Heart right ventricle (tissue), 16 donors: ENCODE results near the gene BTBD9. TPM values are rescaled to one million over a fixed set of nuclear protein-coding genes. Genes with fewer than 3 reads are reported as not detected.

Source experiments
- ATAC-seq, 8 donors: fragments of 200-7000 bp; cut with Tn5 transposase; one replicate each; pipeline ENCODE4 v1.9.1; 2020; ENCODE audit warnings: mild to moderate bottlenecking in 8 of 8, moderate library complexity in 8 of 8, moderate number of reproducible peaks in 1 of 8
- DNase-seq, 2 donors: peaks; one replicate each; pipeline ENCODE4 v3.0.0-alpha.2; 2020
- H3K27ac ChIP-seq, 10 donors: fragments of 200-600 bp; sonication (generic) in 2 of 10; one replicate each; pipeline versions ENCODE4 v1.5.0 to v1.8.0; 2020 to 2022; ENCODE audit warnings: mild to moderate bottlenecking in 3 of 10
- H3K27me3 ChIP-seq, 7 donors: fragments of 200-600 bp; one replicate each; pipeline ENCODE4 v1.8.0; 2021 to 2022; ENCODE audit warnings: mild to moderate bottlenecking in 2 of 7
- H3K36me3 ChIP-seq, 9 donors: fragments of 200-600 bp; sonication (generic) in 1 of 9; one replicate each; pipeline versions ENCODE4 v1.5.0 to v1.8.0; 2020 to 2022; ENCODE audit warnings: mild to moderate bottlenecking in 2 of 9
- H3K4me1 ChIP-seq, 9 donors: fragments of 200-600 bp; sonication (generic) in 1 of 9; one replicate each; pipeline versions ENCODE4 v1.5.0 to v1.8.0; 2020 to 2022; ENCODE audit warnings: mild to moderate bottlenecking in 4 of 9
- H3K4me3 ChIP-seq, 10 donors: fragments of 200-600 bp; sonication (generic) in 2 of 10; one replicate each; pipeline versions ENCODE4 v1.5.0 to v1.8.0; 2020 to 2022; ENCODE audit warnings: mild to moderate bottlenecking in 7 of 10, moderate library complexity in 2 of 10
- H3K9me3 ChIP-seq, 11 donors: fragments of 200-600 bp in 10 of 11; sonication (generic) in 2 of 11; one replicate each; pipeline versions ENCODE4 v1.5.0 to v1.8.0; 2013 to 2022; ENCODE audit warnings: mild to moderate bottlenecking in 2 of 11, control low read depth in 1 of 11, moderate library complexity in 1 of 11
- WGBS, 2 donors: extraction: QIAGEN DNeasy Blood & Tissue Kit; methylation state at CpG; one replicate each; pipeline ENCODE4 v1.1.7; 2013; ENCODE audit warnings: inconsistent platforms in 1 of 2; 5-methylcytosine and 5-hydroxymethylcytosine counted together
- intact Hi-C, 10 donors: fragments of 100-400 bp; cut with DNase I; formaldehyde crosslinking; loops; one replicate each; pipeline versions ENCODE4 v1.11.1 to v1.14.2; 2022
- polyA plus RNA-seq, 2 donors: library from polyadenylated mRNA; stranded (reverse); fragments of 200-250 nt; gene quantifications; one replicate each; pipeline ENCODE4 v1.2.3, GENCODE V29; 2013
- total RNA-seq, 10 donors: library from RNA; stranded (reverse); fragmentation: NEBNext Ultra II Directional in 3 of 10; extraction: Animal tissue kit (Norgen Biotek cat#: 25700) in 3 of 10; gene quantifications; one replicate each; pipeline versions ENCODE4 v1.2.1 to v1.2.4, GENCODE V29; 2021 to 2023
- TF ChIP-seq, protein P1 (sequence below), 9 donors: fragments of 200-600 bp; sonication (generic) in 2 of 9; IDR thresholded peaks; one replicate each; pipeline versions ENCODE4 v1.5.0 to v1.8.0; 2021 to 2022; ENCODE audit warnings: antibody characterized with exemption in 9 of 9, mild to moderate bottlenecking in 5 of 9, moderate library complexity in 1 of 9
- donor health status: Arrhythmogenic right ventricular cardiomyopathy.
- donor health status: ischemic (EF 13 %, LVEDD 7.1; RV severe dilation, severe dysfunction).
- donor health status: healthy with polysubstance abuse.
- donor health status: DM: no; HTN: yes; CAD: no.
- donor health status: DM: no; HTN: no; CAD: no.
- donor health status: ischemic (EF 25% LVEDD 6.9; RV normal size, moderate dysfunction).
- donor health status: ischemic (EF 25% LVEDD 5.7; RV mildly dilated, moderate dysfunction).
- donor health status: healthy.
- donor health status: DM: yes; HTN: yes; CAD: no.
- donor health status: Ischemic cardiomyopathy.
- donor health status: ischemic (EF 35%, LVEDD 5.7; RV mildly dilated, moderate dysfunction).
- donor health status: nonischemic (EF 11% LVEDD 7.7; RV severe dilation, severe dysfunction).
- donor health status: DM: yes; HTN: yes; CAD: no.
- donor health status: PGD.
- donor health status: ischemic (EF 29% LVEDD 5.4; RV normal size, mild dysfunction).
- donor health status: nonischemic (EF 23%, LVEDD 6.1; RV moderate dilation, normal function).

The BTBD9 gene
- total and polyA plus RNA-seq, 12 donors: 4.2 to 27.7 (median 18.3) TPM

DNA sequence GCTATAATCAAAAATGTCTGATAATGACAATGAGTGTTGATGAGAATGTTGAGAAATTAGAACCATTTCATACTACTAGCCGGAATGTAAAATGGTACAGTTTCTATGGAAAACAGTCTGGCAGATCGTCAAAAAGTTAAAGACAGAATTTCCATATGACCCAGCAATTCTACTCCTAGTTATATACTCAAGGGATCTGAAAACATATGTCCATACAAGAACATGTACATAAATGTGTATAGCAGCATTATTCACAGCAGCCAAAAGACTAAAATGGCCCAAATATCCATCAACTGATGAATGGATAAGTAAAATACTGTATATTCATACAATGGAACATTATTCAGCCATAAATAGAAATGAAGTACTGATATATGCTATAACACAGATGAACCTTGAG, 236.2 kb downstream of the BTBD9 start:
- Histone ChIP-seq H3K27me3 (no peaks in the 10 kb centered on the region), H3K9me3 (no peaks in the 10 kb centered on the region), H3K4me3 (no peak overlapping the region), H3K36me3 (no peaks in the 10 kb centered on the region), H3K4me1 (peaks cover 0 to 23% (median 12%) of the 10 kb centered on the region in 9 donors), H3K27ac (no peak overlapping the region)
- TF ChIP-seq, protein P1, sequence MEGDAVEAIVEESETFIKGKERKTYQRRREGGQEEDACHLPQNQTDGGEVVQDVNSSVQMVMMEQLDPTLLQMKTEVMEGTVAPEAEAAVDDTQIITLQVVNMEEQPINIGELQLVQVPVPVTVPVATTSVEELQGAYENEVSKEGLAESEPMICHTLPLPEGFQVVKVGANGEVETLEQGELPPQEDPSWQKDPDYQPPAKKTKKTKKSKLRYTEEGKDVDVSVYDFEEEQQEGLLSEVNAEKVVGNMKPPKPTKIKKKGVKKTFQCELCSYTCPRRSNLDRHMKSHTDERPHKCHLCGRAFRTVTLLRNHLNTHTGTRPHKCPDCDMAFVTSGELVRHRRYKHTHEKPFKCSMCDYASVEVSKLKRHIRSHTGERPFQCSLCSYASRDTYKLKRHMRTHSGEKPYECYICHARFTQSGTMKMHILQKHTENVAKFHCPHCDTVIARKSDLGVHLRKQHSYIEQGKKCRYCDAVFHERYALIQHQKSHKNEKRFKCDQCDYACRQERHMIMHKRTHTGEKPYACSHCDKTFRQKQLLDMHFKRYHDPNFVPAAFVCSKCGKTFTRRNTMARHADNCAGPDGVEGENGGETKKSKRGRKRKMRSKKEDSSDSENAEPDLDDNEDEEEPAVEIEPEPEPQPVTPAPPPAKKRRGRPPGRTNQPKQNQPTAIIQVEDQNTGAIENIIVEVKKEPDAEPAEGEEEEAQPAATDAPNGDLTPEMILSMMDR (IDR thresholded peaks at IDR 0.05): no peak
- 88 to 90% methylated on average over 2 of the region's 2 CpGs for WGBS, 2 donors
- ATAC-seq (no peak), DNase-seq (no peak)
- intact Hi-C loops: no loop called here

DNA sequence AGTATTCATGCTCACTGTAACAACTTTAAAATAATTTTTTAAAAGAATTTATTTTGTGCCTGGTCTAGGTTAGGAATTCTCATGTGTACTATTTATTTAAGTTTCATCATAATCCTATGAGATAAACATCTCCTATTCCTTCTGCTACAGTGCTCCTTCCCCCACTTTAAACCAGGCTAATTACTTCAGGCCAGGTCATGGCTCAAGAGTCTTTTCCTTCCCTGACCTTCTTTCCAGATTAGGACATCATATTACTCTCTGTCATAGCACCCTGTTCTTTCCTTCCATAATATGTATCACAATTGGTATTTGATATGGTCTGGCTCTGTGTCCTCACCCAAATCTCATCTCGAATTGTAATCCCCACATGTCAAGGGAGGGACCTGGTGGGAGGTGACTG, 239.0 kb downstream of the BTBD9 start:
- H3K4me3 ChIP-seq: no peak overlapping the region
- peaks cover 0 to 20% (median 15%) of the 10 kb centered on the region in 9 donors for H3K4me1 ChIP-seq
- DNase-seq: no peak
- 88 to 91% methylated on average over 1 of the region's 1 CpG for WGBS, 2 donors
- TF ChIP-seq, protein P1 (IDR thresholded peaks at IDR 0.05): no peak
- ATAC-seq: peak in 1 of 8 donors; percentile 29
- H3K27me3 ChIP-seq: no peaks in the 10 kb centered on the region
- no peaks in the 10 kb centered on the region for H3K9me3 ChIP-seq
- intact Hi-C loops: no loop called here
- no peaks in the 10 kb centered on the region for H3K36me3 ChIP-seq
- no peak overlapping the region for H3K27ac ChIP-seq

DNA sequence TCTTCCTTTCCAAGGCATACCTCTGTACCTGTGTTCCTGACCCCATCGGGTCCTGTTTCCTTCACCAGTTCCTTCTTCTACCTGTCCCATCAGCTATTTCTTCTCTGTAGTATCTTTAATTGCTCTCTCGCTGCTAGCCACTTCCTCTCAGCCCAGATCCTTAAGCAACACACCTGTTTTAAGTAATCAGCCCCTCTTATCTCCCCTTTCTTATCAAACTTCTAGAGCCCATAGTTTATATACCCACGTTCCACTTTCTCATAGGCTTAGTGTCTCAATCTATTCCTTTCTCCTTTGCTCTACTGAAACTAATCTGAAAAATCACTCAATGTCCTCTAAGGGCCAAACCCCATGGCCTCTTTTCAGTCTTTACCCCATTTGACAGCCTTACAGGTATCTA, 239.6 kb downstream of the BTBD9 start:
- no peak for ATAC-seq
- DNase-seq: no peak
- H3K27me3 ChIP-seq: no peaks in the 10 kb centered on the region
- intact Hi-C loops: no loop called here
- peaks cover 0 to 18% (median 10%) of the 10 kb centered on the region in 9 donors for H3K4me1 ChIP-seq
- no peaks in the 10 kb centered on the region for H3K9me3 ChIP-seq
- no peaks in the 10 kb centered on the region for H3K36me3 ChIP-seq
- TF ChIP-seq, protein P1 (IDR thresholded peaks at IDR 0.05): no peak
- 87 to 92% methylated on average over 3 of the region's 3 CpGs for WGBS, 2 donors
- H3K27ac ChIP-seq: no peak overlapping the region
- H3K4me3 ChIP-seq: no peak overlapping the region

DNA sequence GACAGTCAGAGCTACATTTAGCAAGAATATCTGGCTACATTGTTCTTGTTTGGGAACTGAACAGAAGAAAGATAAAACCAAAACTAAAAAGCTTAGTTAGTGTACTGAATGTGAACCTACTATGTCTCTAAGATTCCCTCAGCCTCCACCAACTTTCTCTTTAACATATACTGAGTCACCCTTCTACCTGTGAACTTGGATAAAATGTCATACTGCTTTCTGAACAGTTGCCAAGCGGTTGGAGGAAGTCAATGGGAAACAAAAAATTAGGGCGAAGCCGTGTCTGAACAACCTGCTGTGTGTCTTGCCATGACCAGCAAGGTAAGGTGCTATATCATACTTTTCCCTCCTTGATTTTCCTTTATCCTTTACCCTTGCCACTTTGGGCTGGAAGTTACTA, 243.5 kb downstream of the BTBD9 start:
- Histone ChIP-seq H3K4me1 (peaks cover 0 to 20% (median 5%) of the 10 kb centered on the region in 9 donors), H3K9me3 (no peaks in the 10 kb centered on the region), H3K27me3 (no peaks in the 10 kb centered on the region), H3K36me3 (no peaks in the 10 kb centered on the region), H3K4me3 (no peak overlapping the region), H3K27ac (no peak overlapping the region)
- DNase-seq (no peak), ATAC-seq (no peak)
- 87 to 92% methylated on average over 3 of the region's 3 CpGs for WGBS, 2 donors
- TF ChIP-seq, protein P1 (IDR thresholded peaks at IDR 0.05): no peak
- intact Hi-C loops: no loop called here
